ENCODE results near the gene TRIM2.

TRIM2 gene

GRCh38 chr4:153267890-153268289, 63.6 kb downstream of the TRIM2 start:
- no peak for DNase-seq (ENCODE audit: low read depth in 1 of 2, low spot score in 1 of 2)
- no peak overlapping the region for H3K27ac ChIP-seq (replicated peaks)
- no peak overlapping the region for H3K4me3 ChIP-seq (replicated peaks; ENCODE audit: insufficient read depth, low read length)
- TF ChIP-seq SPI1 (IDR thresholded peaks at IDR 0.05; ENCODE audit: borderline replicate concordance, low read depth) (no peak), POLR2AphosphoS5 (IDR thresholded peaks at IDR 0.05; ENCODE audit: low read depth) (no peak), CTCF (IDR thresholded peaks at IDR 0.05; ENCODE audit: insufficient read depth, low read length) (no peak), GABPA (IDR thresholded peaks at IDR 0.05; ENCODE audit: low read depth) (no peak)
- TF ChIP-seq, protein P1, sequence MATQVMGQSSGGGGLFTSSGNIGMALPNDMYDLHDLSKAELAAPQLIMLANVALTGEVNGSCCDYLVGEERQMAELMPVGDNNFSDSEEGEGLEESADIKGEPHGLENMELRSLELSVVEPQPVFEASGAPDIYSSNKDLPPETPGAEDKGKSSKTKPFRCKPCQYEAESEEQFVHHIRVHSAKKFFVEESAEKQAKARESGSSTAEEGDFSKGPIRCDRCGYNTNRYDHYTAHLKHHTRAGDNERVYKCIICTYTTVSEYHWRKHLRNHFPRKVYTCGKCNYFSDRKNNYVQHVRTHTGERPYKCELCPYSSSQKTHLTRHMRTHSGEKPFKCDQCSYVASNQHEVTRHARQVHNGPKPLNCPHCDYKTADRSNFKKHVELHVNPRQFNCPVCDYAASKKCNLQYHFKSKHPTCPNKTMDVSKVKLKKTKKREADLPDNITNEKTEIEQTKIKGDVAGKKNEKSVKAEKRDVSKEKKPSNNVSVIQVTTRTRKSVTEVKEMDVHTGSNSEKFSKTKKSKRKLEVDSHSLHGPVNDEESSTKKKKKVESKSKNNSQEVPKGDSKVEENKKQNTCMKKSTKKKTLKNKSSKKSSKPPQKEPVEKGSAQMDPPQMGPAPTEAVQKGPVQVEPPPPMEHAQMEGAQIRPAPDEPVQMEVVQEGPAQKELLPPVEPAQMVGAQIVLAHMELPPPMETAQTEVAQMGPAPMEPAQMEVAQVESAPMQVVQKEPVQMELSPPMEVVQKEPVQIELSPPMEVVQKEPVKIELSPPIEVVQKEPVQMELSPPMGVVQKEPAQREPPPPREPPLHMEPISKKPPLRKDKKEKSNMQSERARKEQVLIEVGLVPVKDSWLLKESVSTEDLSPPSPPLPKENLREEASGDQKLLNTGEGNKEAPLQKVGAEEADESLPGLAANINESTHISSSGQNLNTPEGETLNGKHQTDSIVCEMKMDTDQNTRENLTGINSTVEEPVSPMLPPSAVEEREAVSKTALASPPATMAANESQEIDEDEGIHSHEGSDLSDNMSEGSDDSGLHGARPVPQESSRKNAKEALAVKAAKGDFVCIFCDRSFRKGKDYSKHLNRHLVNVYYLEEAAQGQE (IDR thresholded peaks at IDR 0.05; ENCODE audit: insufficient replicate concordance, low read depth): no peak
- no peaks in the 10 kb centered on the region for H3K27me3 ChIP-seq (ENCODE audit: insufficient read depth, poor library complexity, severe bottlenecking)

- no peak overlapping the region for H3K4me3 ChIP-seq (replicated peaks; ENCODE audit: insufficient read depth, low read length)
- no peak for DNase-seq (ENCODE audit: low read depth in 1 of 2, low spot score in 1 of 2)
- TF ChIP-seq, protein P1 (IDR thresholded peaks at IDR 0.05; ENCODE audit: insufficient replicate concordance, low read depth): no peak
- TF ChIP-seq SPI1 (IDR thresholded peaks at IDR 0.05; ENCODE audit: borderline replicate concordance, low read depth): no peak
- no peak for TF ChIP-seq CTCF (IDR thresholded peaks at IDR 0.05; ENCODE audit: insufficient read depth, low read length)
- no peak for TF ChIP-seq POLR2AphosphoS5 (IDR thresholded peaks at IDR 0.05; ENCODE audit: low read depth)
- TF ChIP-seq GABPA (IDR thresholded peaks at IDR 0.05; ENCODE audit: low read depth): no peak
- H3K27ac ChIP-seq (replicated peaks): no peak overlapping the region
- H3K27me3 ChIP-seq (ENCODE audit: insufficient read depth, poor library complexity, severe bottlenecking): no peaks in the 10 kb centered on the region
Measured at GRCh38 chr4:153268295-153268694, 64.1 kb downstream of the TRIM2 start.

GRCh38 chr4:153269218-153269990, 65.2 kb downstream of the TRIM2 start:
- H3K27ac ChIP-seq (replicated peaks): no peak overlapping the region
- no peak for TF ChIP-seq POLR2AphosphoS5 (IDR thresholded peaks at IDR 0.05; ENCODE audit: low read depth)
- TF ChIP-seq, protein P1 (IDR thresholded peaks at IDR 0.05; ENCODE audit: insufficient replicate concordance, low read depth): no peak
- no peak for TF ChIP-seq CTCF (IDR thresholded peaks at IDR 0.05; ENCODE audit: insufficient read depth, low read length)
- no peak for TF ChIP-seq SPI1 (IDR thresholded peaks at IDR 0.05; ENCODE audit: borderline replicate concordance, low read depth)
- TF ChIP-seq GABPA (IDR thresholded peaks at IDR 0.05; ENCODE audit: low read depth): no peak
- no peak overlapping the region for H3K4me3 ChIP-seq (replicated peaks; ENCODE audit: insufficient read depth, low read length)
- no peaks in the 10 kb centered on the region for H3K27me3 ChIP-seq (ENCODE audit: insufficient read depth, poor library complexity, severe bottlenecking)
- DNase-seq (ENCODE audit: low read depth in 1 of 2, low spot score in 1 of 2): no peak

All from HL-60 (cell line).